Urinary bladder (tissue), 4 donors: ENCODE results near the gene DNAJB2. TPM values are rescaled to one million over a fixed set of nuclear protein-coding genes. Genes with fewer than 3 reads are reported as not detected.
"Not testable (repeated sequence)": the region's sequence is repeated elsewhere in the genome, so short reads cannot be mapped to it uniquely, and the experiment has no call there.

ENCODE experiments used
- DNase-seq: peaks from one replicate; pipeline ENCODE4 v3.0.0-alpha.2; 2015; ENCODE audit errors: extremely low spot score
- H3K27ac ChIP-seq: one replicate; pipeline ENCODE4 v1.5.1; 2013; ENCODE audit warnings: low read depth, mild to moderate bottlenecking, moderate library complexity
- H3K36me3 ChIP-seq: one replicate; pipeline ENCODE4 v1.6.1; 2013; ENCODE audit warnings: mild to moderate bottlenecking, moderate library complexity; ENCODE audit not compliant: insufficient read depth
- H3K4me1 ChIP-seq: one replicate; pipeline ENCODE4 v1.6.1; 2013; ENCODE audit warnings: mild to moderate bottlenecking, moderate library complexity; ENCODE audit not compliant: insufficient read depth
- H3K4me3 ChIP-seq: one replicate; pipeline ENCODE4 v1.5.1; 2013; ENCODE audit warnings: low read depth, low read length
- WGBS: extraction: QIAGEN DNeasy Blood & Tissue Kit; methylation state at CpG from one replicate; pipeline ENCODE4 v1.1.7; 2013; 5-methylcytosine and 5-hydroxymethylcytosine counted together
- polyA plus RNA-seq: library from polyadenylated mRNA; stranded (reverse); fragments of 200-250 nt; gene quantifications from one replicate; pipeline ENCODE4 v1.2.3, GENCODE V29; 2013
- total RNA-seq: library from RNA; depleted of rRNA; stranded (reverse); fragments of >200 nt; gene quantifications from one replicate; pipeline ENCODE4 v1.2.3, GENCODE V29; 2014
- donor health status: healthy with polysubstance abuse.
- donor health status: healthy.

Gene DNAJB2
- total and polyA plus RNA-seq, 2 donors, result 38.7 to 76.9 TPM

- peaks cover 4% of the 10 kb centered on the region for H3K36me3 ChIP-seq
- 88% methylated on average over 16 of the region's 16 CpGs for WGBS
- no peak for DNase-seq
- no peak overlapping the region for H3K4me3 ChIP-seq
- no peaks in the 10 kb centered on the region for H3K4me1 ChIP-seq
- H3K27ac ChIP-seq, result no peak overlapping the region
Observed at GRCh38 chr2:219284501-219285372, 5.6 kb downstream of the DNAJB2 start.

DNA sequence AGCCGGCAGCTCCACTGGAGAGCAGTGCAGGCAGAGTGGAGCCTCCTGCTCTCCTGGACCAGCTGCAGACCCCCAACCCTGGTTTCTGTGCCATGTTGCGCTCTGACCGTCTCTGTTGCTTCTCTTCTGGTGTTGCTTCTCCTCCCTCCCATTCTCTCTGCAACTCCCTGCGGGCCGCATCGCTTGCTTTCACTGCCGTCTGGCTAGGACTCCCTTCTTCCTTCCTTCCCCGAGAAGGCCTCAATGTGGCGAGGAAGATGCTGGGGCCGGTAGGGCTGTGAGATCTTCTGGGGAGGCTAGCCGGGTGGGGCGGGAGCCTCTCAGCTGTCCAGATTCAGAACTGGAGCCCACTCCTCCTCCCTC is 6.2 kb downstream of the DNAJB2 start:
- peaks cover 4% of the 10 kb centered on the region for H3K36me3 ChIP-seq
- no peak overlapping the region for H3K4me3 ChIP-seq
- DNase-seq, result no peak
- H3K27ac ChIP-seq, result no peak overlapping the region
- H3K4me1 ChIP-seq, result no peaks in the 10 kb centered on the region
- 79% methylated on average over 12 of the region's 12 CpGs for WGBS

DNA sequence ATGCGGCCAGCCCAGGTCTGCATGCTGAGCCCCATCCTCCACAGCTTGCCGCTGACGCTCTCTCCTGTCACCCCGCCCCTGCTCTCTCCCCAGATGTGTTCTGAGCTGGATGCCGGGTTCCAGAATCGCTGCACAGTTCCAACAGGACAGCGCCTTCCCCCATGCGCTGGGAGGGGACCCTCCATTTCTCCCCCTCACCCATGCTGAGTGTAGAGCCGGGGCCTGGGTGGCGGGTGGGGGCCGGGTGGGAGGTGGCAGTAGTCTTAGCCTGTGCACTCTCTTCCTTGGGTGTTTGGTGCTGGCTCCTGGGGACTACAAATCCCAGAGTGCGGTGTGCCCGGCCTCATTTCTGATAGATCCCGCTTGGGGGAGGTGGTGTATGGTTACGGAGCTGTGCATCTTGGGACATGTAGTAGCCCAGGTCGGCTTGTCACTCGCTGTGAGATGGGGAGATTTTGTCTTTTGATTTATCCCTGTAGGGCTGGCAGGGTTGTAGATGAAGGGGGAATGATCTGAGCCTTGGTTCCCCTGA is 6.8 kb downstream of the DNAJB2 start:
- DNase-seq, result peak; percentile 72
- Histone ChIP-seq H3K27ac (peak overlapping the region; percentile 51), H3K4me3 (no peak overlapping the region), H3K36me3 (peaks cover 4% of the 10 kb centered on the region), H3K4me1 (no peaks in the 10 kb centered on the region)
- WGBS, result 58% methylated on average over 17 of the region's 17 CpGs

- H3K4me1 ChIP-seq, result no peaks in the 10 kb centered on the region
- DNase-seq, result no peak
- peak overlapping the region; percentile 51 for H3K27ac ChIP-seq
- 76% methylated on average over 12 of the region's 12 CpGs for WGBS
- H3K4me3 ChIP-seq, result no peak overlapping the region
- H3K36me3 ChIP-seq, result peaks cover 4% of the 10 kb centered on the region
Observed at GRCh38 chr2:219286436-219287115, 7.4 kb downstream of the DNAJB2 start.

GRCh38 chr2:219287116-219287440 is 7.9 kb downstream of the DNAJB2 start:
- H3K27ac ChIP-seq, H3K4me1 ChIP-seq, H3K4me3 ChIP-seq, DNase-seq, H3K36me3 ChIP-seq: not testable (repeated sequence)
- 90% methylated on average over 6 of the region's 6 CpGs for WGBS

DNA sequence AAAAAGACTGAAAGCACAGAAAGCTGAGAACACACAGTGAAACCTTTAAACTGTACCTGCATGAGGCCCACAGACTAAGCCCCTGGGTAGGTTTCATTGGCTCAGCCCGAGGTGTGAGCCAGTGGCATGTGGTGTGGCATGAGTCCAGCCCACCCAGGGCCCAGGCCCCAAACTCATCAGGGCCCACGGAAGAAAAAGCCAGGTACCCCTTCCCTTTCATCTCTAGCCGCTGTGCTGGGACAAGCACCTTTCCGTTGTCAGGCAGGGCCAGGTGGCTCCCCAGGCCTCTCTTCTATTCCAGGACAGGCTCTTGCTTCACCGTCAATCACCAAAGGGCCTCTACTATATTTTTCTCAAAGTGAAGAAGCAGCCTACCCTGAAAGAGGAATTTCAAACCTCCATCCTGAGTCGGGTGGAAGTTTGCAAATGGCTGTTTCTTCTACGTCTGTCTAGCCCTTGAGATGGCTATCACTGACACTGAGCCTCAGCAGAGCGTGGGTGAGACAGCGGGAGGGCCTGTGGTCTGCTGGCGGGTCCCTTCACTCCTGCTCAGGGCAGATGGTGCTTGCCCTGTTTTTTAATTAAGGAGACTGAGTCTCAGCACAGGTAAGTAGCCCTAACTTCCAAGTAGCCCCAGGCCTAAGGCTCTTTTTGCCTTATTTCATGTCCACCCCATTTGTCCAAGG is 8.6 kb downstream of the DNAJB2 start:
- 82% methylated on average over 10 of the region's 10 CpGs for WGBS
- DNase-seq, result no peak

DNA sequence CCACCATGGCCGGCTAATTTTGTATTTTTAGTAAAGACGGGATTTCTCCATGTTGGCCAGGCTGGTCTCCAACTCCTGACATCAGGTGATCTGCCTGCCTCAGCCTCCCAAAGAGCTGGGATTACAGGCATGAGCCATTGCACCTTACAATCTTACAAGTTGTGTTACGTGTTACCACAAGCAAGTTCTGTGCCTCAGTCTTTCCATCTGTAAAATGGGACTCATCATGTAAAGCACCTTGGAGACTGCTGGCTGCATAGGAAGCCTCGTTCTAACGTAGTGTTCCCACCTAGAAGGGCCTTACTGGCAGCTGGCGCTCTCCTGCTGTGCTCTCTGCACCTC is 10.0 kb downstream of the DNAJB2 start:
- WGBS, result 58% methylated on average over 6 of the region's 6 CpGs
- H3K36me3 ChIP-seq, result no peaks in the 10 kb centered on the region
- no peaks in the 10 kb centered on the region for H3K4me1 ChIP-seq
- H3K27ac ChIP-seq, result no peak overlapping the region
- no peak overlapping the region for H3K4me3 ChIP-seq
- no peak for DNase-seq

More for the DNA sequence above, 8.6 kb downstream of the DNAJB2 start:
- Histone ChIP-seq H3K36me3 (peaks cover 3% of the 10 kb centered on the region), H3K27ac (no peak overlapping the region), H3K4me1 (no peaks in the 10 kb centered on the region), H3K4me3 (no peak overlapping the region)

DNA sequence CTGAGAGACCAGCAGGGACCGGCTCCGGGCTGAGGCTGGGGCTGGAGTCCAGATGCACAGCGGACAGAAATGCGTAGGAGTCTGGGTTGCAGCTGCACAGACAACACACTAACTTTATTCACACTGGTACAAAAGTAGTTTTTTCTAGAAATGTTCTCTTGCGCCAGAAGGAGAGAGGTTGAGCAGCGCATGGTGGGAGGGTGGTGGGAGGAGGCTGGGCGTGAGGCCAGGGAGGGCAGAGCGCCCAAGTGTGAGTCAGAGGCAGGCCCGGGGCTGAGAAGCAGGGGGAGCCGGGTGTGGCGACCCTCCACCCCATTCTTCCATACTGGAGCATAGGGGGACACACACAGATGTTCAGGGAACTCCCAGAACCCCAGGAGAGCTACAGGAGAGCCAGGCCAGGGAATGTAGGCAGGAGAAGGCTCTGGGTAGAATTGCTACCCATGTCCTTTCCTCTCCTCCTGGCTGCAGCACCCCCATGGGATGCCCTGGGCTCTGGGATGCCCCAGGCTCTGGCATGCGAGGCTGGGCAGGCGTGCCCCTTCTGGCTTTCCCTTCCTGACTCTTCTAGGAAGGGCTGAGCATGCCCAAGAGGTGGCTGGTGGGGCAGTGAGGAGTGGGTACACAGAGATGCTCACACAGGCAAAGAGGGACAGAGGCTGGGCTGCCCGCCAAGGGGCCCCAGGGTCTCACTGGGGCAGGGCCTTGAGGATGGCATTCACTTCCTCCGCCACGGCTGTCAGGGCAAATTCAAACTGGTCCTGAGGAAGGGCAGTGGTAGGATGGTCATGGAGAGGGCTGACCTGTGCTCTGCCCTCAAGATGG is 10.6 kb downstream of the DNAJB2 start:
- DNase-seq, result peak; percentile 78
- Histone ChIP-seq H3K4me1 (no peaks in the 10 kb centered on the region), H3K27ac (peak overlapping the region; percentile 43), H3K36me3 (no peaks in the 10 kb centered on the region), H3K4me3 (no peak overlapping the region)
- WGBS, result 25% methylated on average over 16 of the region's 16 CpGs

GRCh38 chr2:219290381-219291171 is 11.4 kb downstream of the DNAJB2 start:
- 86% methylated on average over 16 of the region's 16 CpGs for WGBS
- H3K4me3 ChIP-seq, result no peak overlapping the region
- no peaks in the 10 kb centered on the region for H3K36me3 ChIP-seq
- no peaks in the 10 kb centered on the region for H3K4me1 ChIP-seq
- H3K27ac ChIP-seq, result no peak overlapping the region
- DNase-seq, result no peak

DNA sequence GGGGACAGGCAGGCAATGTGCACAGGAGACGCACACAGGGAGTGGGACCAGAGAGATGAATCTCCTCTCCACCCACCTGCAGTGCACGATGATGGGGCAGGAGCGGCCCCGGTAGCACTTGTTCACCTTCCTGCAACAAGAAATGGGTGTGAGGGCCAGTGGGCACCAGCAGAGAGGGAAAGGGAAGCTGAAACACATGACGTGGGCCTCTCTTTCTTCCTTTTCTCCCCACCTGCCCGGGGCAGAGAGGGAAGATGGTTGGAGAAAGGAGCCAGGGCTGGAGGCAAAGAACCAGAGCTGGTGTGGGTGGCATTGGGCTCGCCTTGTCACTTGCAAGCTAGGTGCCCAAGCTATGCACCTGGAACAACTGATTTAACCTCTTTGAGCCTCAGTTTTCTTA is 12.2 kb downstream of the DNAJB2 start:
- Histone ChIP-seq H3K4me1 (no peaks in the 10 kb centered on the region), H3K27ac (no peak overlapping the region), H3K36me3 (no peaks in the 10 kb centered on the region), H3K4me3 (no peak overlapping the region)
- no peak for DNase-seq
- 86% methylated on average over 7 of the region's 7 CpGs for WGBS

- no peak for DNase-seq
Observed at GRCh38 chr2:219291910-219292490, 12.8 kb downstream of the DNAJB2 start.

GRCh38 chr2:219292616-219293015 is 13.4 kb downstream of the DNAJB2 start:
- DNase-seq, result no peak
- H3K27ac ChIP-seq, result no peak overlapping the region
- H3K4me3 ChIP-seq, result no peak overlapping the region
- WGBS, result 88% methylated on average over 9 of the region's 9 CpGs
- H3K36me3 ChIP-seq, result no peaks in the 10 kb centered on the region
- H3K4me1 ChIP-seq, result no peaks in the 10 kb centered on the region

More at GRCh38 chr2:219291910-219292490, 12.8 kb downstream of the DNAJB2 start:
- Histone ChIP-seq H3K27ac (no peak overlapping the region), H3K4me3 (no peak overlapping the region), H3K4me1 (no peaks in the 10 kb centered on the region), H3K36me3 (no peaks in the 10 kb centered on the region)
- WGBS, result 72% methylated on average over 4 of the region's 4 CpGs
